Sigmoid colon (tissue), 7 donors: ENCODE data around the gene GFRAL. TPM values are rescaled to one million over a fixed set of nuclear protein-coding genes. Genes with fewer than 3 reads are reported as not detected.

ENCODE experiments used
- DNase-seq: peaks from one replicate; pipeline ENCODE4 v3.0.0-alpha.2; 2019
- H3K27ac ChIP-seq, 4 donors: fragments of 200-600 bp; sonication (generic); one replicate each; pipeline ENCODE4 v1.5.1; 2016 to 2019; ENCODE audit warnings: mild to moderate bottlenecking in 1 of 4
- H3K27me3 ChIP-seq, 3 donors: fragments of 200-600 bp; sonication (generic); one replicate each; pipeline ENCODE4 v1.5.1; 2019; ENCODE audit warnings: mild to moderate bottlenecking in 1 of 3
- H3K36me3 ChIP-seq, 4 donors: fragments of 200-600 bp; sonication (generic); one replicate each; pipeline ENCODE4 v1.5.1; 2016 to 2019
- H3K4me1 ChIP-seq, 4 donors: fragments of 200-600 bp; sonication (generic); one replicate each; pipeline ENCODE4 v1.5.1; 2017 to 2019
- H3K4me3 ChIP-seq, 4 donors: fragments of 200-600 bp; sonication (generic); one replicate each; pipeline ENCODE4 v1.5.1; 2017 to 2019; ENCODE audit warnings: mild to moderate bottlenecking in 2 of 4, moderate library complexity in 1 of 4
- H3K9me3 ChIP-seq, 4 donors: fragments of 200-600 bp in 3 of 4; sonication (generic) in 3 of 4; one replicate each; pipeline versions ENCODE4 v1.5.1 to v1.6.1; 2013 to 2019
- CTCF ChIP-seq, 4 experiments: fragments of 450-650 bp in 3 of 4; fragments of 200-600 bp in 1 of 4; IDR thresholded peaks; one replicate each; pipeline ENCODE4 v1.5.1; 2016 to 2019; ENCODE audit warnings: antibody characterized with exemption in 4 of 4, mild to moderate bottlenecking in 3 of 4, moderate library complexity in 2 of 4
- EP300 ChIP-seq, 4 donors: sonication (generic); formaldehyde crosslinking; IDR thresholded peaks; one replicate each; pipeline ENCODE4 v1.6.1; 2017; ENCODE audit warnings: antibody characterized with exemption in 4 of 4
- POLR2A ChIP-seq, 2 donors: fragments of 450-650 bp; IDR thresholded peaks; one replicate each; pipeline ENCODE4 v1.6.1; 2016; ENCODE audit warnings: antibody characterized with exemption in 2 of 2, mild to moderate bottlenecking in 2 of 2, moderate library complexity in 2 of 2
- POLR2AphosphoS5 ChIP-seq, 4 donors: sonication (generic); formaldehyde crosslinking; IDR thresholded peaks; one replicate each; pipeline ENCODE4 v1.6.1; 2017; ENCODE audit warnings: antibody characterized with exemption in 4 of 4
- WGBS, 2 donors: extraction: QIAGEN DNeasy Blood & Tissue Kit; methylation state at CpG; one replicate each; pipeline ENCODE4 v1.1.7; 2013; 5-methylcytosine and 5-hydroxymethylcytosine counted together
- intact Hi-C: fragments of 100-400 bp; cut with DNase I; formaldehyde crosslinking; loops from one replicate; pipeline ENCODE4 v1.15.1; 2023
- polyA plus RNA-seq, 3 donors: library from polyadenylated mRNA; stranded (reverse); fragments of 200-250 nt; gene quantifications; one replicate each; pipeline ENCODE4 v1.2.3, GENCODE V29; 2013
- total RNA-seq, 4 donors: library from RNA; depleted of rRNA; stranded (reverse); fragments of >200 nt; gene quantifications; one replicate each; pipeline ENCODE4 v1.1.0, GENCODE V29; 2016
- donor health status: healthy with polysubstance abuse.
- donor health status: Bipolar disorder and iron deficiency.
- donor health status: healthy.

GFRAL gene
- total and polyA plus RNA-seq, 7 donors = not detected

- Histone ChIP-seq H3K4me1 (no peaks in the 10 kb centered on the region), H3K27me3 (no peaks in the 10 kb centered on the region), H3K27ac (no peak overlapping the region), H3K4me3 (no peak overlapping the region), H3K36me3 (no peaks in the 10 kb centered on the region), H3K9me3 (no peaks in the 10 kb centered on the region)
- 67 to 84% methylated on average over 3 of the region's 3 CpGs for WGBS, 2 donors
- intact Hi-C loops = loop anchor here (5.0 kb wide), 1 partner anchor 439 kb away; no protein-coding TSS in a partner anchor
- TF ChIP-seq EP300 (IDR thresholded peaks at IDR 0.05) (no peak), POLR2A (IDR thresholded peaks at IDR 0.05) (no peak), POLR2AphosphoS5 (IDR thresholded peaks at IDR 0.05) (no peak), CTCF (IDR thresholded peaks at IDR 0.05) (no peak)
- no peak for DNase-seq
Observed at GRCh38 chr6:55447891-55448290, 120.6 kb downstream of the GFRAL start.

- H3K4me3 ChIP-seq = no peak overlapping the region
- no peaks in the 10 kb centered on the region for H3K4me1 ChIP-seq
- no peak overlapping the region for H3K27ac ChIP-seq
- no peaks in the 10 kb centered on the region for H3K9me3 ChIP-seq
- no peak for DNase-seq
- intact Hi-C loops = loop anchor here (5.0 kb wide), 1 partner anchor 439 kb away; no protein-coding TSS in a partner anchor
- no peaks in the 10 kb centered on the region for H3K36me3 ChIP-seq
- no peaks in the 10 kb centered on the region for H3K27me3 ChIP-seq
- TF ChIP-seq POLR2AphosphoS5 (IDR thresholded peaks at IDR 0.05) (no peak), POLR2A (IDR thresholded peaks at IDR 0.05) (no peak), EP300 (IDR thresholded peaks at IDR 0.05) (no peak), CTCF (IDR thresholded peaks at IDR 0.05) (no peak)
Observed at GRCh38 chr6:55448451-55448850, 121.2 kb downstream of the GFRAL start.

GRCh38 chr6:55449225-55449624, 122.0 kb downstream of the GFRAL start:
- TF ChIP-seq POLR2A (IDR thresholded peaks at IDR 0.05) (no peak), EP300 (IDR thresholded peaks at IDR 0.05) (no peak), CTCF (IDR thresholded peaks at IDR 0.05) (no peak), POLR2AphosphoS5 (IDR thresholded peaks at IDR 0.05) (no peak)
- Histone ChIP-seq H3K4me3 (no peak overlapping the region), H3K36me3 (no peaks in the 10 kb centered on the region), H3K9me3 (no peaks in the 10 kb centered on the region), H3K4me1 (no peaks in the 10 kb centered on the region), H3K27me3 (no peaks in the 10 kb centered on the region), H3K27ac (no peak overlapping the region)
- intact Hi-C loops = loop anchor here (5.0 kb wide), 1 partner anchor 438 kb away; no protein-coding TSS in a partner anchor
- WGBS, 2 donors = 72% methylated on average over 3 of the region's 3 CpGs
- DNase-seq = no peak

GRCh38 chr6:55450005-55450404, 122.7 kb downstream of the GFRAL start:
- no peaks in the 10 kb centered on the region for H3K9me3 ChIP-seq
- H3K27ac ChIP-seq = no peak overlapping the region
- no peaks in the 10 kb centered on the region for H3K4me1 ChIP-seq
- whole genome bisulfite sequencing, 2 donors = 30 to 40% methylated on average over 2 of the region's 2 CpGs
- DNase-seq = no peak
- no peaks in the 10 kb centered on the region for H3K36me3 ChIP-seq
- TF ChIP-seq POLR2A (IDR thresholded peaks at IDR 0.05) = no peak
- no peak for TF ChIP-seq EP300 (IDR thresholded peaks at IDR 0.05)
- no peak for TF ChIP-seq CTCF (IDR thresholded peaks at IDR 0.05)
- TF ChIP-seq POLR2AphosphoS5 (IDR thresholded peaks at IDR 0.05) = no peak
- intact Hi-C loops = no loop called here
- H3K4me3 ChIP-seq = no peak overlapping the region
- no peaks in the 10 kb centered on the region for H3K27me3 ChIP-seq

Other genes starting within 250 kb of the GFRAL start
- gene HCRTR2, start 153.0 kb upstream of the GFRAL start, total RNA-seq = not detected
- not detected for gene HCRTR2, start 153.0 kb upstream of the GFRAL start, polyA plus RNA-seq